ENCODE results near the gene NR2E3. TPM values are rescaled to one million over a fixed set of nuclear protein-coding genes. Genes with fewer than 3 reads are reported as not detected.

NR2E3 gene
- total RNA-seq, 2 experiments from 2014 or later = not detected

GRCh38 chr15:71826196-71826595 lies 15.8 kb downstream of the NR2E3 start:
- no peaks in the 10 kb centered on the region for H3K9me2 ChIP-seq (ENCODE audit: insufficient read depth, low read length)
- H3K36me3 ChIP-seq (ENCODE audit: insufficient read depth, low read length) = peaks cover 64% of the 10 kb centered on the region
- no peak overlapping the region for H3K4me3 ChIP-seq (ENCODE audit: low read depth, low read length, poor library complexity, severe bottlenecking)
- H4K20me1 ChIP-seq (ENCODE audit: insufficient read depth, low read length) = no peaks in the 10 kb centered on the region
- H3K4me2 ChIP-seq (ENCODE audit: low read length) = no peak overlapping the region
- no peaks in the 10 kb centered on the region for H3K4me1 ChIP-seq (ENCODE audit: insufficient read depth, low read length, poor library complexity, severe bottlenecking)
- intact Hi-C loops (cut with micrococcal nuclease; ENCODE audit: unreplicated experiment) = no loop called here
- TF ChIP-seq CTCF (conservative IDR thresholded peaks at IDR 0.05; ENCODE audit: low read length) (no peak), EZH2phosphoT487 (IDR thresholded peaks at IDR 0.05; ENCODE audit: borderline replicate concordance, low read depth, low read length) (no peak)
- no peaks in the 10 kb centered on the region for H3K79me2 ChIP-seq (ENCODE audit: insufficient read depth, low read depth, low read length)
- ChIA-PET CTCF (ENCODE audit: unreplicated experiment) (no interaction called here), POLR2A (no interaction called here)
- no peak overlapping the region for H2AFZ ChIP-seq (ENCODE audit: low read length)
- DNase-seq (ENCODE audit: low spot score) = no peak
- peaks cover 8% of the 10 kb centered on the region; the same call in 1 of the 2 replicates for H3K9me3 ChIP-seq (ENCODE audit: low read length)
- no peak overlapping the region for H3K27ac ChIP-seq (ENCODE audit: low read depth, low read length, poor library complexity, severe bottlenecking)
- no TSS peak for BruUV-seq (replicated peaks)

GRCh38 chr15:71830981-71831380 lies 20.6 kb downstream of the NR2E3 start:
- no peaks in the 10 kb centered on the region for H3K9me3 ChIP-seq (ENCODE audit: low read length)
- H2AFZ ChIP-seq (ENCODE audit: low read length) = no peak overlapping the region
- no TSS peak for BruUV-seq (replicated peaks)
- ChIA-PET CTCF (ENCODE audit: unreplicated experiment) (no interaction called here), POLR2A (interaction anchor here (0.6 to 0.7 kb wide), 2 partner anchors 29 to 344 kb away, joined by 4 read pairs; no protein-coding TSS in a partner anchor)
- no peak overlapping the region for H3K4me2 ChIP-seq (ENCODE audit: low read length)
- intact Hi-C loops (cut with micrococcal nuclease; ENCODE audit: unreplicated experiment) = no loop called here
- no peaks in the 10 kb centered on the region for H4K20me1 ChIP-seq (ENCODE audit: insufficient read depth, low read length)
- no peaks in the 10 kb centered on the region for H3K9me2 ChIP-seq (ENCODE audit: insufficient read depth, low read length)
- no peaks in the 10 kb centered on the region for H3K4me1 ChIP-seq (ENCODE audit: insufficient read depth, low read length, poor library complexity, severe bottlenecking)
- no peak for TF ChIP-seq CTCF (conservative IDR thresholded peaks at IDR 0.05; ENCODE audit: low read length)
- TF ChIP-seq EZH2phosphoT487 (IDR thresholded peaks at IDR 0.05; ENCODE audit: borderline replicate concordance, low read depth, low read length) = no peak
- H3K27ac ChIP-seq (ENCODE audit: low read depth, low read length, poor library complexity, severe bottlenecking) = no peak overlapping the region
- DNase-seq (ENCODE audit: low spot score) = no peak
- peaks cover 36% of the 10 kb centered on the region for H3K36me3 ChIP-seq (ENCODE audit: insufficient read depth, low read length)
- no peaks in the 10 kb centered on the region for H3K79me2 ChIP-seq (ENCODE audit: insufficient read depth, low read depth, low read length)
- no peak overlapping the region for H3K4me3 ChIP-seq (ENCODE audit: low read depth, low read length, poor library complexity, severe bottlenecking)

GRCh38 chr15:71841563-71841962 lies 31.2 kb downstream of the NR2E3 start:
- H3K4me3 ChIP-seq (ENCODE audit: low read depth, low read length, poor library complexity, severe bottlenecking) = no peak overlapping the region
- no peaks in the 10 kb centered on the region for H3K4me1 ChIP-seq (ENCODE audit: insufficient read depth, low read length, poor library complexity, severe bottlenecking)
- ChIA-PET POLR2A (no interaction called here), CTCF (ENCODE audit: unreplicated experiment) (no interaction called here)
- 0 out of 2 replicates have a peak, but pooled peaks have one; percentile 15 for TF ChIP-seq CTCF (conservative IDR thresholded peaks at IDR 0.05; ENCODE audit: low read length)
- no peak for TF ChIP-seq EZH2phosphoT487 (IDR thresholded peaks at IDR 0.05; ENCODE audit: borderline replicate concordance, low read depth, low read length)
- no peak overlapping the region for H3K4me2 ChIP-seq (ENCODE audit: low read length)
- H3K9me3 ChIP-seq (ENCODE audit: low read length) = no peaks in the 10 kb centered on the region
- no peaks in the 10 kb centered on the region for H3K9me2 ChIP-seq (ENCODE audit: insufficient read depth, low read length)
- no TSS peak for BruUV-seq (replicated peaks)
- H2AFZ ChIP-seq (ENCODE audit: low read length) = no peak overlapping the region
- no peaks in the 10 kb centered on the region for H3K79me2 ChIP-seq (ENCODE audit: insufficient read depth, low read depth, low read length)
- intact Hi-C loops (cut with micrococcal nuclease; ENCODE audit: unreplicated experiment) = no loop called here
- H3K27ac ChIP-seq (ENCODE audit: low read depth, low read length, poor library complexity, severe bottlenecking) = no peak overlapping the region
- H3K36me3 ChIP-seq (ENCODE audit: insufficient read depth, low read length) = peaks cover 37% of the 10 kb centered on the region
- no peaks in the 10 kb centered on the region for H4K20me1 ChIP-seq (ENCODE audit: insufficient read depth, low read length)
- no peak for DNase-seq (ENCODE audit: low spot score)

Measured in OCI-LY7 (cell line).